GM12878 (cell line): Measurements from ENCODE around the gene UNC119B. TPM values are rescaled to one million over a fixed set of nuclear protein-coding genes. Genes with fewer than 3 reads are reported as not detected.
A peak's percentile ranks its signal among the peaks of the same experiment; 100 is the strongest.

Experiments
- ATAC-seq: fragments of 200-7000 bp; cut with Tn5 transposase; 3 replicates; pipeline ENCODE4 v1.9.1; 2020; ENCODE audit warnings: mild to moderate bottlenecking, moderate library complexity
- BruUV-seq: library from RNA; stranded (reverse); fragments of 400-500 nt; replicated peaks from 2 replicates; lab custom pipeline; 2021; lab: Mats Ljungman, UMichigan
- CTCF ChIA-PET: fragments of 300-600 bp; sonication (Branson Sonifier 250); formaldehyde crosslinking; extraction: SDS; loops from one replicate; lab custom pipeline; 2021; ENCODE audit warnings: inconsistent platforms; lab: Yijun Ruan, JAX
- POLR2A ChIA-PET: fragments of 350-600 bp; formaldehyde crosslinking; extraction: SDS; loops from one replicate; lab custom pipeline; 2021; ENCODE audit warnings: inconsistent platforms; lab: Charles Lee
- RAD21 ChIA-PET: fragments of 300-600 bp; sonication (Branson Sonifier 250); formaldehyde crosslinking; loops from one replicate; lab custom pipeline; 2023; ENCODE audit warnings: antibody characterized with exemption; ENCODE audit not compliant: unreplicated experiment; lab: Charles Lee
- SMC1A ChIA-PET: fragments of 300-600 bp; sonication (Branson Sonifier 250); formaldehyde crosslinking; loops from one replicate; lab custom pipeline; 2023; ENCODE audit not compliant: unreplicated experiment, uncharacterized antibody; lab: Charles Lee
- DNase-seq: peaks from one replicate; pipeline ENCODE4 v3.0.0-alpha.2; 2011; ENCODE audit warnings: low read depth, low spot score
- FAIRE-seq: peaks from 3 replicates; lab custom pipeline; 2011; peaks lifted over from hg19 to GRCh38; lab: Jason Lieb, UNC
- H2AFZ ChIP-seq: 2 replicates; pipeline ENCODE4 v1.6.0; 2011; ENCODE audit warnings: low read depth, low read length, control low read depth; ENCODE audit not compliant: control insufficient read depth
- H3K27ac ChIP-seq: 2 replicates; pipeline ENCODE4 v1.5.1; 2011; ENCODE audit warnings: control low read depth; ENCODE audit not compliant: control insufficient read depth, insufficient read depth
- H3K27me3 ChIP-seq, 2 experiments: replicated peaks in 1 of 2; 2 replicates each; pipeline versions ENCODE4 v1.6.0 to v1.6.1; 2011; ENCODE audit warnings: low read length in 1 of 2; ENCODE audit not compliant: control insufficient read depth in 2 of 2, insufficient read depth in 2 of 2
- H3K36me3 ChIP-seq, 2 experiments: 2 replicates each; pipeline ENCODE4 v1.5.1; 2011; ENCODE audit warnings: low read length in 1 of 2; ENCODE audit not compliant: control insufficient read depth in 2 of 2, insufficient read depth in 2 of 2
- H3K4me1 ChIP-seq: 2 replicates; pipeline ENCODE4 v1.6.1; 2011; ENCODE audit warnings: mild to moderate bottlenecking, low read length, moderate library complexity, mixed read lengths; ENCODE audit not compliant: control insufficient read depth, insufficient read depth
- H3K4me2 ChIP-seq: 2 replicates; pipeline ENCODE4 v1.6.0; 2011; ENCODE audit warnings: control low read depth; ENCODE audit not compliant: control insufficient read depth, insufficient read depth
- H3K4me3 ChIP-seq: fragments of 200-600 bp; sonication (generic); 2 replicates; pipeline ENCODE4 v1.5.1; 2016
- H3K79me2 ChIP-seq: 2 replicates; pipeline ENCODE4 v1.6.0; 2011; ENCODE audit warnings: low read length; ENCODE audit not compliant: control insufficient read depth, insufficient read depth
- H3K9ac ChIP-seq: 2 replicates; pipeline ENCODE4 v1.8.0; 2011; ENCODE audit warnings: low read length, control low read depth, mixed read lengths; ENCODE audit not compliant: control insufficient read depth, insufficient read depth
- H3K9me3 ChIP-seq: replicated peaks from 3 replicates; pipeline ENCODE4 v1.5.1; 2011; ENCODE audit warnings: mild to moderate bottlenecking, low read length; ENCODE audit not compliant: control insufficient read depth, insufficient read depth
- H4K20me1 ChIP-seq: 2 replicates; pipeline ENCODE4 v1.6.0; 2011; ENCODE audit not compliant: control insufficient read depth, insufficient read depth
- CREB1 ChIP-seq: IDR thresholded peaks from 2 replicates; pipeline ENCODE4 v1.6.1; 2012; ENCODE audit warnings: low read depth, mild to moderate bottlenecking, inconsistent platforms
- CREM ChIP-seq: IDR thresholded peaks from 2 replicates; pipeline ENCODE4 v1.6.1; 2014; ENCODE audit warnings: antibody characterized with exemption, low read depth
- FOS ChIP-seq: IDR thresholded peaks from 3 replicates; pipeline ENCODE4 v1.6.1; 2011; ENCODE audit warnings: borderline replicate concordance; ENCODE audit not compliant: insufficient read length; ENCODE audit errors: extremely low read depth
- HDAC6 ChIP-seq: fragments of 200-600 bp; sonication (generic); IDR thresholded peaks from one replicate; pipeline ENCODE4 v1.8.0; 2017; ENCODE audit warnings: antibody characterized with exemption; ENCODE audit not compliant: unreplicated experiment
- HDGF ChIP-seq: fragments of 450-650 bp; IDR thresholded peaks from 2 replicates; pipeline ENCODE4 v1.6.1; 2016; ENCODE audit warnings: antibody characterized with exemption
- KLF5 ChIP-seq: fragments of 450-650 bp; IDR thresholded peaks from 2 replicates; pipeline ENCODE4 v1.6.1; 2014; ENCODE audit warnings: mild to moderate bottlenecking; ENCODE audit not compliant: partially characterized antibody
- NFYB ChIP-seq: IDR thresholded peaks from 2 replicates; pipeline ENCODE4 v1.6.1; 2011; ENCODE audit warnings: low read depth, mild to moderate bottlenecking, low read length, improper control_type of control experiment, moderate library complexity; ENCODE audit not compliant: insufficient read depth
- PRDM15 ChIP-seq: fragments of 450-650 bp; formaldehyde crosslinking; IDR thresholded peaks from 2 replicates; pipeline ENCODE4 v1.4.0; 2020; ENCODE audit warnings: mild to moderate bottlenecking, moderate library complexity
- ZNF384 ChIP-seq: IDR thresholded peaks from 2 replicates; pipeline ENCODE4 v1.6.1; 2012; ENCODE audit warnings: low read depth, mild to moderate bottlenecking, low read length, improper control_type of control experiment, borderline replicate concordance
- ZSCAN29 ChIP-seq: fragments of 450-650 bp; IDR thresholded peaks from 2 replicates; pipeline ENCODE4 v1.6.1; 2017; ENCODE audit warnings: mild to moderate bottlenecking, moderate library complexity
- WGBS: methylation state at CpG from one replicate; pipeline ENCODE4 v1.1.6; 2016; ENCODE audit warnings: low lambda C conversion rate; ENCODE audit not compliant: insufficient replicate concordance, insufficient coverage; ENCODE audit errors: missing lambda C conversion rate; 5-methylcytosine and 5-hydroxymethylcytosine counted together
- in situ Hi-C: fragments of 300-500 bp; cut with MboI; formaldehyde crosslinking; loops from 9 replicates; pipeline ENCODE4 v1.14.3; 2018; ENCODE audit warnings: mixed read lengths
- intact Hi-C: fragments of 100-400 bp; cut with micrococcal nuclease; formaldehyde crosslinking; loops from one replicate; pipeline ENCODE4 v1.14.2; 2022; ENCODE audit not compliant: unreplicated experiment
- polyA plus RNA-seq, 11 experiments: library from polyadenylated mRNA; depleted of rRNA in 4 of 11; unstranded in 6 of 11; stranded (reverse) in 5 of 11; fragments of >200 nt; fragmentation: Nextera tagmentation in 4 of 11; fragmentation: Illumina TruSeq in 1 of 11; extraction: Ambion mirVana in 4 of 11; extraction: Trizol in 1 of 11; gene quantifications; 1 replicate in 1 of 11; 2 replicates in 10 of 11; pipeline versions ENCODE4 v1.2.1 to v1.2.3, GENCODE V29; 2011 to 2016; ENCODE audit warnings: inconsistent platforms in 2 of 11, missing spikeins in 2 of 11, low read depth in 1 of 11
- total RNA-seq, 4 experiments: library from RNA; depleted of rRNA in 3 of 4; stranded (reverse); fragments of >200 nt in 3 of 4; fragmentation: Illumina TruSeq in 1 of 4; extraction: Trizol in 1 of 4; gene quantifications; 2 replicates each; pipeline versions ENCODE4 v1.2.1 to v1.2.3, GENCODE V29; 2013 to 2021
- TF ChIP-seq, protein P1 (sequence below): IDR thresholded peaks from 2 replicates; pipeline ENCODE4 v1.6.1; 2012; ENCODE audit warnings: mild to moderate bottlenecking, low read depth, low read length
- TF ChIP-seq, protein P2 (sequence below): fragments of 450-650 bp; IDR thresholded peaks from 2 replicates; pipeline ENCODE4 v1.6.1; 2018; ENCODE audit warnings: mild to moderate bottlenecking, low read depth, moderate library complexity; ENCODE audit not compliant: partially characterized antibody

The UNC119B gene
- total and polyA plus RNA-seq, 10 of the 15 experiments (the other 5 are each of a cell fraction or from before 2014, with no cell fraction given), result 4.3 to 31.5 (median 10.5) TPM

DNA sequence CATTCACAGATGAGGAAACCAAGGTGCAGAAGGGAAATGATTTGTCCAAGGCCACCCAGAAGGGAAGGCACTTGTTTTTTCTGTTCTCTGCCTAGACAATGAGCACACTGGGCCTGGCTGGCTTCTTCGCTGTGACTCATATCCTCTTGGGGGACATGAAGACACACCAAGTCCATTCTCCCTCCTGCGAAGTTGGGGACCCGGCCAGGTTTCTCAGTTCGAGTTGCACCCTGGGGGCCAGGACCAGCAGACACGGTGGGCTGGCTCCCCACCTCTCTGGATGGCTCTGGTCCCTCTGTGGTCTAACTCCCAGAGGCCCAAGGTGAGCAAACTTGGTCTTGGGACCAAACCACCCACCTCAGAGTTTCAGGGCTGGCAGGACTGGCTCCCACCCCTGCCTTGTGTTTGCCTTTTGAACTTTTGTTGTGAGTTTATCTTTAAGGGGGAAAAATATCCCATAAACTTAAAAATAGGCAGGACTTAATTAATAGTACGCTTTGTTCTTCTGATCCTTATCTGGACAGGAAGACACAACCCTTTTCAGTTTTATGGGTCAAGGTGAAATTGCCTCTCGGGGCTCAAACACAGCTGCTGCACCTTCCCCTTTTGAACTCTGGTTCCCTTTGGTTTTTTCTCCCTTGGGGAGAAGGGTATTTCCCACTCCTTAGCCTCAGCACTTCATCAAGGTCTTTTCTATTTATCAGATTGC, 32.3 kb upstream of the UNC119B start:
- ChIA-PET RAD21 (interaction anchor here (0.6 to 7.1 kb wide), 7 partner anchors 8 to 503 kb away, joined by 3 to 77 read pairs (median 12); partner anchors contain the start of gene MLEC), CTCF (interaction anchor here (0.6 to 24.8 kb wide), 10 partner anchors 8 to 293 kb away, joined by 3 to 454 read pairs (median 4); partner anchors contain the start of genes CABP1 and MLEC), POLR2A (interaction anchor here (0.6 to 5.4 kb wide), 9 partner anchors 8 to 224 kb away, joined by 3 to 46 read pairs (median 9); partner anchors contain the start of gene MLEC), SMC1A (interaction anchor here (0.7 to 18.2 kb wide), 10 partner anchors 9 to 96 kb away, joined by 3 to 149 read pairs (median 5); partner anchors contain the start of genes MLEC and POP5)
- Histone ChIP-seq H3K9ac (peak overlapping the region; percentile 65), H3K4me3 (no peak overlapping the region), H3K79me2 (peaks cover 1% of the 10 kb centered on the region; the same call in 1 of the 2 replicates), H3K27me3 (no peaks in the 10 kb centered on the region), H2AFZ (peak overlapping the region; percentile 43), H4K20me1 (no peaks in the 10 kb centered on the region), H3K4me1 (peaks cover 50% of the 10 kb centered on the region), H3K4me2 (peak overlapping the region; percentile 32), H3K36me3 (no peaks in the 10 kb centered on the region), H3K27ac (peak overlapping the region; percentile 86), H3K9me3 (no peaks in the 10 kb centered on the region)
- WGBS, result 1% methylated on average over 7 of the region's 7 CpGs
- in situ Hi-C loops (no loop called here), intact Hi-C loops (loop anchor here (1.0 kb wide), 1 partner anchor 8 kb away; no protein-coding TSS in a partner anchor)
- no TSS peak for BruUV-seq
- DNase-seq (peak; percentile 82), ATAC-seq (peak; percentile 89), FAIRE-seq (peak; percentile 74)
- TF ChIP-seq ZNF384, result no peak
- no peak for TF ChIP-seq HDGF
- no peak for TF ChIP-seq CREM
- TF ChIP-seq HDAC6, result no peak
- no peak for TF ChIP-seq FOS
- TF ChIP-seq PRDM15 (CRISPR knock-in tag), result no peak
- TF ChIP-seq, protein P1, sequence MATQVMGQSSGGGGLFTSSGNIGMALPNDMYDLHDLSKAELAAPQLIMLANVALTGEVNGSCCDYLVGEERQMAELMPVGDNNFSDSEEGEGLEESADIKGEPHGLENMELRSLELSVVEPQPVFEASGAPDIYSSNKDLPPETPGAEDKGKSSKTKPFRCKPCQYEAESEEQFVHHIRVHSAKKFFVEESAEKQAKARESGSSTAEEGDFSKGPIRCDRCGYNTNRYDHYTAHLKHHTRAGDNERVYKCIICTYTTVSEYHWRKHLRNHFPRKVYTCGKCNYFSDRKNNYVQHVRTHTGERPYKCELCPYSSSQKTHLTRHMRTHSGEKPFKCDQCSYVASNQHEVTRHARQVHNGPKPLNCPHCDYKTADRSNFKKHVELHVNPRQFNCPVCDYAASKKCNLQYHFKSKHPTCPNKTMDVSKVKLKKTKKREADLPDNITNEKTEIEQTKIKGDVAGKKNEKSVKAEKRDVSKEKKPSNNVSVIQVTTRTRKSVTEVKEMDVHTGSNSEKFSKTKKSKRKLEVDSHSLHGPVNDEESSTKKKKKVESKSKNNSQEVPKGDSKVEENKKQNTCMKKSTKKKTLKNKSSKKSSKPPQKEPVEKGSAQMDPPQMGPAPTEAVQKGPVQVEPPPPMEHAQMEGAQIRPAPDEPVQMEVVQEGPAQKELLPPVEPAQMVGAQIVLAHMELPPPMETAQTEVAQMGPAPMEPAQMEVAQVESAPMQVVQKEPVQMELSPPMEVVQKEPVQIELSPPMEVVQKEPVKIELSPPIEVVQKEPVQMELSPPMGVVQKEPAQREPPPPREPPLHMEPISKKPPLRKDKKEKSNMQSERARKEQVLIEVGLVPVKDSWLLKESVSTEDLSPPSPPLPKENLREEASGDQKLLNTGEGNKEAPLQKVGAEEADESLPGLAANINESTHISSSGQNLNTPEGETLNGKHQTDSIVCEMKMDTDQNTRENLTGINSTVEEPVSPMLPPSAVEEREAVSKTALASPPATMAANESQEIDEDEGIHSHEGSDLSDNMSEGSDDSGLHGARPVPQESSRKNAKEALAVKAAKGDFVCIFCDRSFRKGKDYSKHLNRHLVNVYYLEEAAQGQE, result no peak
- TF ChIP-seq KLF5, result no peak
- TF ChIP-seq NFYB, result no peak
- TF ChIP-seq CREB1, result no peak
- TF ChIP-seq, protein P2, sequence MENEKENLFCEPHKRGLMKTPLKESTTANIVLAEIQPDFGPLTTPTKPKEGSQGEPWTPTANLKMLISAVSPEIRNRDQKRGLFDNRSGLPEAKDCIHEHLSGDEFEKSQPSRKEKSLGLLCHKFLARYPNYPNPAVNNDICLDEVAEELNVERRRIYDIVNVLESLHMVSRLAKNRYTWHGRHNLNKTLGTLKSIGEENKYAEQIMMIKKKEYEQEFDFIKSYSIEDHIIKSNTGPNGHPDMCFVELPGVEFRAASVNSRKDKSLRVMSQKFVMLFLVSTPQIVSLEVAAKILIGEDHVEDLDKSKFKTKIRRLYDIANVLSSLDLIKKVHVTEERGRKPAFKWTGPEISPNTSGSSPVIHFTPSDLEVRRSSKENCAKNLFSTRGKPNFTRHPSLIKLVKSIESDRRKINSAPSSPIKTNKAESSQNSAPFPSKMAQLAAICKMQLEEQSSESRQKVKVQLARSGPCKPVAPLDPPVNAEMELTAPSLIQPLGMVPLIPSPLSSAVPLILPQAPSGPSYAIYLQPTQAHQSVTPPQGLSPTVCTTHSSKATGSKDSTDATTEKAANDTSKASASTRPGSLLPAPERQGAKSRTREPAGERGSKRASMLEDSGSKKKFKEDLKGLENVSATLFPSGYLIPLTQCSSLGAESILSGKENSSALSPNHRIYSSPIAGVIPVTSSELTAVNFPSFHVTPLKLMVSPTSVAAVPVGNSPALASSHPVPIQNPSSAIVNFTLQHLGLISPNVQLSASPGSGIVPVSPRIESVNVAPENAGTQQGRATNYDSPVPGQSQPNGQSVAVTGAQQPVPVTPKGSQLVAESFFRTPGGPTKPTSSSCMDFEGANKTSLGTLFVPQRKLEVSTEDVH, result peak; percentile 23
- no peak for TF ChIP-seq ZSCAN29
